DMS153 treated with DMSO at 0.1 percent for 48 hours (cell line): ENCODE results near the gene AMPD3.

Experiments
- DNase-seq: peaks from one replicate; lab custom pipeline; 2025; ENCODE audit not compliant: unreplicated experiment; lab: John Stamatoyannopoulos, UW

AMPD3 gene

DNA sequence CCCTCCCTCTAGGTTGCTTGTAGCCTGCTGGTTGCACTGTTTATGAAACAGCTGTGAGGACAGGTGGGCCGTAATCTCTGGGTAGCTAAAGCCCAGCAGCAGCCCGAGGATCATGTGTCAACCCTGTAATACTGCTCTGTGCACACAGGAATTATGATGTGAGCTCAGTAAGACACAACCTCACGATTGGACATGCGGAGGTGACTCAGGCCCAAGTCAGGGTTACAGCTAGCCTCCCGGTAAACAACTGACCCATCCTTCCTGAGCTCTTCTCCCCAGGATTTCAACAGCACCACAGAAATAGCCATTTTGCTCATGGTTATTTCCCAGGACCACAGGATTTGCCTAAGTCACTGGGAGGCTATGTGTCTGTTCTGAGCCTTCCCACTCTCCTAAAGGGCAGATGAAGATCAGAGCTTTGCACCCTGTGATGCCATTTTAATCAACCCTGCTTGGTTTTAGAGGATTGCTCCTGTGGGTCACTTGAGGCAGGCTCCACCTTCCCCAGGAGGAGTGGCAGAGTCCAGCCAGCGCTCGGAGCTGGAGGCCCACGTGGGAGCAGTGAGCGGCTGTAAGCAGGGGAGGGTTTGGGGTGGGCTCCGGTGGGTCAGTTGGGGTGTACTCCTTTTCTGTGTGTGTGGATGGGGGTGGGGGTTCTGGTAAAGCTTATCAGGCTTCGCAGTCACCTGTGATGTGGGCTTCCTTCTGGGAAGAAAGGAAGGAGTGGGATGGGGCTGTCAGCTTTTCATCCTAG lies at the start of gene AMPD3:
Gene AMPD3, plus strand, starts transcription at position 387 of the 754 bp plus-strand sequence. CDS start 6,256 bp downstream, outside the sequence.
- peak; percentile 38 for DNase-seq

GRCh38 chr11:10405865-10406592 lies 49.0 kb upstream of the AMPD3 start:
- DNase-seq, result peak; percentile 42

GRCh38 chr11:10407055-10407454 lies 48.0 kb upstream of the AMPD3 start:
- no peak for DNase-seq

- no peak for DNase-seq
Observed at GRCh38 chr11:10407749-10408685, 47.0 kb upstream of the AMPD3 start.

DNA sequence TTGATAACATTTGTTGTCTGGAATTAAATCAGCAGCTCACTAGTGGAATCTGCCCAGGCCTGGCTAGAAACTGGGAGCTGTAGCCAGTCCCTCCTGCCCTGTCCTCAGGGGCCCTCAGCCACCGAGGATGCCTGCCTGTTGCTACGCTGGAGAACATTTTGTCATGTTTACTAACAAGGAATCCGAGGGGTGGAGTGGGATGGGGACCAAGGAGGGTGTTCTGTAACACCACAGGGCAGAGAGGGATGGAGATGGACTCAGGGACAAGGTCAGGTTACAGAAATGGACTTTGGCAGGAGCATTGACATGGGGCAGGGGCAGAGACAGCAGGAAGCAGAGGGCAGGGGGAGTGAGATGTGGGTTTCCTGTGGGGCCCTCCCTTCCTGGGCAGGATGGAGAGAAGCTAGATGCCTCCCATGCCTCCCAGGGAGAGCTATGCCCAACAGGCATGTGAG lies 45.8 kb upstream of the AMPD3 start:
- DNase-seq, result no peak

DNA sequence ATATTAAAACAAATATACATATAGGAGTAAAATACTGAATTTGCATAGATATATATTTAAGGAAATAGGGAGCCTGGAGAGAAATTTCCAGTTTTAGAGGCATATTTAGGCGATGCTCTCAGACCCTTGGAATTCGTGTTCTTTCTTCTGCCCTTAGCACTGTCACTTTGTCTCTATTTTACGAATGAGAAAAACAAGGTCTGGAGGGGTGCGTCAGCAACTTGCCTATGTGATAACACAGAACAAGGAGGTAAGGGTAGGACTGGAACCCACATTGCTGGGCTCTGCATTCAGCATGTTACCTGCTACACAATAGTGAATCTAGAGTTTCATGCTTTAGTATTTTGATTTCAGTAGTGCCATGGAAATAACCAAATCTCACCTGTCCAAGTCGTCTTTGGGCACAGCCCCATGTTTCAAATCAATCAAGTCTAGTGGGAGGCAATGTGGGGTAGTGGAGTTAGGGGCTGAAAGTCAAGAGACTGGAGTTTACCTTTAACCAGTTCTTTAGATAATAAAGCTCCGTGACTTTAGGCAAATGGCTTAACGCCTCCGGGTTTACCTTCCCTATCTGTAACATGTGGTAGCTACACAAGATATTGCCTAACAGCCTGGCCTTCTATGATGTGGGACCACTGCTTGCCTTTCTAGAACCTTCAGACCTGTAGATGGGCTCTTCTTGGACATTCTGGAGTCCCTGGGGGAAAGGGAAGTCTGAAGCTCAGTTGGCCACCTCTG lies 44.8 kb upstream of the AMPD3 start:
- DNase-seq, result no peak

- DNase-seq, result no peak
Observed at GRCh38 chr11:10410844-10411200, 44.2 kb upstream of the AMPD3 start.

DNA sequence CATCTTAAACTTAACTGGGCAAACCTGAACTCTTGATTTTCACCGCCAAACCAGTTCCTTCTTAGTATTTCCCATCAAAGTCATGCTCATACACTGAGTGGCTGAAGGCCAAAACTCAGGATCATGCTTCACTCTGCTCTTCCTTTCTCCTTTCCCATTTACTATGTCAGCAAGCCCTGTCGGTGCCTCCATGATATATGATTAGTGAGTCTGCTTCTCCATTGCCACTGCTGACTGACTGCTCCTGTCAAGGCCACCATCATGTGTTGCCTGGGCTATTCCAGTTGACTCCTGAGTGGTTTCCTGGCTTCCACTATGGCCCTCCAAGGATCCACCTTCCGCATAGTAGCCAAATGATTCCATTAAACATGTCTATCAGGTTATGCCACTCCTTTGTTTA lies 42.8 kb upstream of the AMPD3 start:
- no peak for DNase-seq

DNA sequence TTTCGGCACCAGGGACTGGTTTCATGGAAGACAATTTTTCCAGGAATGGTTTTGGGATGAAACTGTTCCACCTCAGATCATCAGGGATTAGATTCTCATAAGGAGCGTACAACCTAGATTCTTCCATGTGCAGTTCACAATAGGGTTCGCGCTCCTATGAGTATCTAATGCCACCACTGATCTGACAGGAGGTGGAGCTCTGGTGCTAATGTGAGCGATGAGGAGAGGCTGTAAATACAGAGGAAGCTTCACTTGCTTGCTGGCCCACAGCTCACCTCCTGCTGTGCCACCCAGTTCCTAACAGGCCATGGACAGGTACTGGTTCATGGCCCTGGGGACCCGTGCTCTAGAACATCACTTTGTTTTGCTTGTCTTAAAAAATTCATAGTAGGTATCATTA lies 41.8 kb upstream of the AMPD3 start:
- DNase-seq, result no peak

DNA sequence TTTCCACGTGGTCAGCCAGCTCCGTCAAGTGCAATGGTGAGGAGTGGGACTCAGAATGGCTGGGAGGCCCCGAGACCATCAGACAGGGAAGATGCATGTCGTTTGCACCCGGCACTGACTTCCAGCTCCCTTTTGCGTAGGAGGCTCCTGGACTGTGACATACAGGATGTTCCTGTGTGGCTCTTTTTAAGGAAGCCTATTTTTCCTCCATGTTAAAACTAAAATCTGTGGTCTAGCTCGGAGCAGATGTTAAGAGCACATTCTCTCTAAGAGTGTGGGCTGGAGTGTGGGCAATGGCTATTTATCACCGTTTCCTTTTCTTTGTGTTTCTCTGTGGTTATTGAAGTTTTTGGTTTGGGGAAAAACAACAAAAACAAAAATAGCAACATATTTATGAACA lies 40.9 kb upstream of the AMPD3 start:
- no peak for DNase-seq

DNA sequence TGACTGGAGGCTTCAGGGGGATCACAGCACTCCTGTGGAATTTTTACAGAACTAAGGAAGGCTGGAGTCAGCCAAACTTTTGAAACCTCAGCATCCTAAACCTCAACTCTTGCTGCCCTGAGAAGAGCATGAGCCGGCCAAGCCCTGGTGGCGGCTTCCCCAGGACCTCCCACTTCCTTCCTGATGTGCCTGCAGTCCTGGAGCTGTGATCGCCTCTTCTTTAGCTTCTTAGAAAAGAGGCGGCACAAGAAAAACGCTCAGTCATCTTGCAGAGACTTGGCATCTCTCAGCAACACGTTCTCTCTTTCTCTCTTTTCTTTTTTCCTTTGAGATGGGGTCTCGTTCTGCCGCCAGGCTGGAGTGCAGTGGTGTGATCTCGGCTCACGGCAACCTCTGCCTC lies 40.4 kb upstream of the AMPD3 start:
- DNase-seq, result no peak

DNA sequence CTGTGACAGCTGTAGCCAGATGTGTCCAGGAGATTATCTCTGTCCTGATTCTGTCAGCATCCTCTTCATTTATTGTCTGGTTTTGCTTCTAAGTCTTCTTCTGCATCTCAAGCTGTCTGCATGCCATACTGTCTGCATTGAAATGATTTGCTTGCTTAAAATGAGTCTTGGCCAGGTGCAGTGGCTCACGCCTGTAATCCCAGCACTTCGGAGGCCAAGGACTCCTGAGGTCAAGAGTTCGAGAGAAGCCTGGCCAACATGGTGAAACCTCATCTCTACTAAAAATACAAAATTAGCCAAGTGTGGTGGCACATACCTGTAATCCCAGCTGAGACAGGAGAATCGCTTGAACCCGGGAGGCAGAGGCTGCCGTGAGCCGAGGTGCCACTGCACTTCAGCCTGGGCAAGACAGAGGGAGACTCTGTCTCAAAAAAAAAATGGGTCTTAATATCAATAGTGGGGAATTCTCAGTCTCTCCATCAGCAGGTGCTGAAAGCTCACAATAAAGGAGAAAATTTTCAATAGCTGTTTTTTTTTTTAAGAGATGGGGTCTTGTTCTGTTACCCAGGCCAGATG lies 39.2 kb upstream of the AMPD3 start:
- DNase-seq, result no peak

DNA sequence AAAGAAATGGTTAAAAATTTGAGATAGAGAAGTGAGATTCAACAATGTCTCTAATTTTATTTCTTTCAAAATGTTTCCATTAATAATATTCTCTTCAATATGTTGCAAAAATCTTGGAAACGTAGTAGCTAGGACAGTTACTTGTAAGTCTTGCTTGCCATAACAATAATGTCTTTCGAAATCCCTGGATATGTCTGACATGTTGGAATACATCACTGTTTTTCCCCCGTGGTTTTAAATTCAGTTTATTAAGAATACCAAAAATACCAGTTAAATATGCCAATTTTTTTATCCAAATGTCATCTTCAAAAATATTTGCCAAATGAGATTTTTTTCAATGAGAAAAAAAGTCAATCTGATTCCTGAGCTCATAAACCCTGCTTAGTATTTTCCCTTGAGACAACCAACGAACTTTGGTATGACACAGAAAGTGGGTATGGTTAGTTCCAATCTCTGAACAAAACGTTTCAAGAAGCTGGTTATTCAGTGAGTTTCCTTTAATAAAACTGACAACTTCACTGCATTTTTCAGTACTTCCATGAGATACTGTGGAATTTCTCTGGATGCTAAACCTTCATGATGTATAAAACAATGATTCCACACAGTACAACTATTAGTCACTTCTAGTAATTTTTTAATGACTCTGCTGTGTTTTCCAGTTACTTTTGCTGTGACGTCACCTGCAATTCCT lies 36.7 kb upstream of the AMPD3 start:
- no peak for DNase-seq

GRCh38 chr11:10418950-10419310 lies 36.1 kb upstream of the AMPD3 start:
- no peak for DNase-seq

GRCh38 chr11:10426475-10426874 lies 28.6 kb upstream of the AMPD3 start:
- DNase-seq, result no peak

GRCh38 chr11:10428453-10428852 lies 26.6 kb upstream of the AMPD3 start:
- DNase-seq, result no peak

DNA sequence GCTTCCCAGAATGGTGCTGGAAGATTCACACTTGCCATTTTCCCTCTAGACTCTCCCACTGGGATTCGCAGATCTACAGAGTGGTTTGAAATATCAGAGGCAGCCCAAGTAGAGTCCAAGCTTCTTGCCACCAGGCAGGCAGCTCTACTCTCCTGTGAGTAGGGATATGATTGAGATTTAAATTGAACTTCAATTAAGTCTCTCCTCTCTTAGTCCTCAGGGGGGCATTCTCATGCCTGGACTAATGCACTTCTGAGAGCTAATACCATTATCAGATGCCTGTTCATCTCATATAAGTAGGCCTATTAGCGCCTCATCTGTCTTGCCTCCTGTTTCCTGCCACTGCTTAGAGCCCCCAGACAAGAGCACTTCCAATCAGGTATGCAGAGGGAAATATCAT lies 25.5 kb upstream of the AMPD3 start:
- no peak for DNase-seq

- no peak for DNase-seq
Observed at GRCh38 chr11:10432493-10432892, 22.6 kb upstream of the AMPD3 start.

DNA sequence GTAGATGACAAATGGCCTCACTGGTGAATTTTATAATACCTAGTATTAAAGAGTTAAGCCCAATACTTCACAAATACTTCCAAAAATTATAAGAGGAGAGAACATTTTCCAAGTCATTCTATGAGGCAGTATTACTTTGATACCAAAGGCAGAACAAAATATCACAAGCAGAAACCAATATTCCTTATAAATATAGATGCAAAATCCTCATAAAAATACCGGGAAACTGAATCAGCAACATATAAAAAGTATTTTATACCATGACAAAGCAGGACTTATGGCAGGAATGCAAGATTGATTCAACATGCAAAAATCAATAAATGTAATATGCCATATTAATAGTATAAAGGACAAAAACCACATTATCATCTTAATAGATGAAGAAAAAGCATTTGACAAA lies 22.1 kb upstream of the AMPD3 start:
- no peak for DNase-seq

DNA sequence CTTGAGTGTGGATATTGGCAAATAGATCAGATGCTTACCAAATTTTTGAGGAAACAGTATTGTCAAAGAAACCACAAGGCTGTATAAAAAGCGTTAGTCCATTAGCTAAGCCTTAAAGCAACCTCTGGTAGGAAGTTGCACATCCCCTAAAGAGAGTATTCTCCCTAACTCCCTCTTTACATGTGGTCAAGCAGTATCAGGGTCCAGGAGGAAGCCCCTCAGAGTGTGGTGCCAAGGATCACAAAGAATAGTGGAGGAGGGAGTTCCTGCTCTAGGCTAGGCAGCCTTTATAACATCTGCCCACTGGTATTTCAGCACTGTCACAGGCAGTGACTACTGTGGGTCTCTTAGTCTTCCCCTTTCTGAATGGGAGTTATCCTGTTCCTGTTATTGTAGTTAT lies 18.8 kb upstream of the AMPD3 start:
- DNase-seq, result no peak
